ENCODE data around the gene ADARB1. TPM values are rescaled to one million over a fixed set of nuclear protein-coding genes. Genes with fewer than 3 reads are reported as not detected.

Gene ADARB1
- 17.9 and 40.4 TPM in 2 replicates for total RNA-seq

GRCh38 chr21:45074048-45074817 lies at the start of gene ADARB1:
TSS of gene ADARB1 (plus strand) at chr21:45074580. CDS start at chr21:45171657, 97,077 bp downstream.

Other genes starting within 250 kb of the ADARB1 start
- 299 and 366 TPM in 2 replicates for gene PTTG1IP, start 200.9 kb upstream of the ADARB1 start, total RNA-seq
- gene ITGB2, start 153.7 kb upstream of the ADARB1 start, total RNA-seq: under 0.01 and 0.18 TPM in 2 replicates
- gene SLX9, start 134.6 kb upstream of the ADARB1 start, total RNA-seq: 32.0 and 36.2 TPM in 2 replicates
- gene POFUT2, start 213.3 kb downstream of the ADARB1 start, total RNA-seq: 23.8 and 39.1 TPM in 2 replicates

All from endothelial cell of coronary artery (primary cell).